ENCODE data around the gene NAALADL2.

DNA sequence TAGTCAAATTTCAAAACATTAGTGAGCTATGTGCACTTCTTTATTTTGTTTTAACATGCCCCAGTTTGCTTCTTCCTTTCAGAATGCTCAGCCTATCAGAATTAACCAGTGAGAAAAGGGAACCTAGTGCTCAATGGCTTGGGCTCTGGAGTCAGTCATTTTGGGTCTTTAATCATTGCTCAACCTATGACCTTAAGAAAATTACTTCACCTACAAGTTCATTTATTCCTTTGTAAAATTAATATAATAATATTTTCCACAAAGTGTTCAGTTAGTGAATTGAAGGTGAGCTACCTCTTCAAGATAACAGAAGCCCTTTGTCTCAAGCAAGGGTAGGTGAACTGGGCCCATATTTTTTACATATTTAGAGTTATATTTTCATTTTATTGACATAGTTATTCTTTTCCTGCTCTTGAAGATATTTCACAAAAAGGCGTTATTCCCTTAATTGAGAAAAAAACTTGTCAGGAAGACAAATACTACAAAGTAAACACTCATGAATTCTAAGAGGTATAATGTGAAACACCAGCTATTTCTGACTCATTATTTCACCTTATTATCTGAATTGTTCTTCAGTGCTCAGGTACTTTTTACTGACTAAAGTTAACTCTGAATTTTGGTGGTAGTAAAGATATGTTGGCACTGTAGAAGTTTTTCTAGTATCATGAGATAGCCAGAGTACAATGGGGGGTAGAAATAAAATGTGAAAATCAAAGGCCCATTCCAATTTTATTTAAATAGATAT, 415.5 kb downstream of the NAALADL2 start:
- TF ChIP-seq, protein P1, sequence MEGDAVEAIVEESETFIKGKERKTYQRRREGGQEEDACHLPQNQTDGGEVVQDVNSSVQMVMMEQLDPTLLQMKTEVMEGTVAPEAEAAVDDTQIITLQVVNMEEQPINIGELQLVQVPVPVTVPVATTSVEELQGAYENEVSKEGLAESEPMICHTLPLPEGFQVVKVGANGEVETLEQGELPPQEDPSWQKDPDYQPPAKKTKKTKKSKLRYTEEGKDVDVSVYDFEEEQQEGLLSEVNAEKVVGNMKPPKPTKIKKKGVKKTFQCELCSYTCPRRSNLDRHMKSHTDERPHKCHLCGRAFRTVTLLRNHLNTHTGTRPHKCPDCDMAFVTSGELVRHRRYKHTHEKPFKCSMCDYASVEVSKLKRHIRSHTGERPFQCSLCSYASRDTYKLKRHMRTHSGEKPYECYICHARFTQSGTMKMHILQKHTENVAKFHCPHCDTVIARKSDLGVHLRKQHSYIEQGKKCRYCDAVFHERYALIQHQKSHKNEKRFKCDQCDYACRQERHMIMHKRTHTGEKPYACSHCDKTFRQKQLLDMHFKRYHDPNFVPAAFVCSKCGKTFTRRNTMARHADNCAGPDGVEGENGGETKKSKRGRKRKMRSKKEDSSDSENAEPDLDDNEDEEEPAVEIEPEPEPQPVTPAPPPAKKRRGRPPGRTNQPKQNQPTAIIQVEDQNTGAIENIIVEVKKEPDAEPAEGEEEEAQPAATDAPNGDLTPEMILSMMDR (IDR thresholded peaks at IDR 0.05; ENCODE audit: poor library complexity), result no peak
- TF ChIP-seq EZH2 (IDR thresholded peaks at IDR 0.05; ENCODE audit: borderline replicate concordance), result no peak
- TF ChIP-seq EZH2phosphoT487 (IDR thresholded peaks at IDR 0.05; ENCODE audit: low read depth, severe bottlenecking, unreplicated experiment), result no peak

All from hepatocyte (in vitro differentiated cells).